ENCODE results near the gene LBX1. TPM values are rescaled to one million over a fixed set of nuclear protein-coding genes. Genes with fewer than 3 reads are reported as not detected.

LBX1 gene
- total and polyA plus RNA-seq, 2 donors (not counting 3 experiments of a cell fraction or from before 2014, with no cell fraction given): not detected

- Histone ChIP-seq H3K27me3 (ENCODE audit: control insufficient read depth in 2 of 2, insufficient read depth in 2 of 2, low read length in 2 of 2) (peaks cover 10 to 23% of the 10 kb centered on the region in 2 experiments), H3K27ac (ENCODE audit: insufficient read depth, low read depth, low read length) (no peak overlapping the region), H3K9me1 (replicated peaks; ENCODE audit: control insufficient read depth, extremely low read depth, insufficient read depth, low read length) (no peaks in the 10 kb centered on the region), H3K36me3 (ENCODE audit: control insufficient read depth in 2 of 2, extremely low read depth in 1 of 2, insufficient read depth in 2 of 2, low read length in 2 of 2) (no peaks in the 10 kb centered on the region), H3K4me1 (ENCODE audit: control insufficient read depth, extremely low read depth, insufficient read depth, low read length) (no peaks in the 10 kb centered on the region), H3K79me2 (ENCODE audit: control insufficient read depth, insufficient read depth, low read length) (no peaks in the 10 kb centered on the region), H3K4me3 (replicated peaks in 1 of 3; ENCODE audit: insufficient read depth in 1 of 3, low read depth in 1 of 3, low read length in 3 of 3) (no peak overlapping the region), H3K4me2 (ENCODE audit: insufficient read depth, low read length) (no peak overlapping the region), H4K20me1 (replicated peaks; ENCODE audit: control insufficient read depth, extremely low read depth, insufficient read depth, low read length) (no peaks in the 10 kb centered on the region), H3K9ac (replicated peaks; ENCODE audit: extremely low read depth, insufficient read depth, low read length) (no peak overlapping the region), H3K9me3 (replicated peaks; ENCODE audit: control insufficient read depth, insufficient read depth, low read length) (no peaks in the 10 kb centered on the region), H2AFZ (ENCODE audit: low read depth, low read length) (no peak overlapping the region)
- FAIRE-seq (no peak), DNase-seq (ENCODE audit: low read depth, low spot score) (no peak)
- ChIA-PET CTCF (interaction anchor here (1.5 kb wide), 1 partner anchor 17 kb away, joined by 3 read pairs; no protein-coding TSS in a partner anchor), POLR2A (no interaction called here)
- intact Hi-C loops (cut with micrococcal nuclease) (no loop called here), dilution Hi-C loops (cut with MboI; ENCODE audit: extremely low pct_ligation_motif_present, low sequenced_read_pairs) (no loop called here)
- no TSS peak for BruUV-seq (replicated peaks)
- TF ChIP-seq EZH2 (IDR thresholded peaks at IDR 0.05; ENCODE audit: borderline replicate concordance, low read depth, low read length, severe bottlenecking) (no peak), MYC (IDR thresholded peaks at IDR 0.05; ENCODE audit: low read depth, low read length) (no peak), POLR2A (IDR thresholded peaks at IDR 0.05; ENCODE audit: low read depth, low read length) (no peak), POLR2AphosphoS5 (IDR thresholded peaks at IDR 0.05; ENCODE audit: insufficient read depth, low read depth, low read length) (no peak), GATA2 (IDR thresholded peaks at IDR 0.05; ENCODE audit: insufficient read depth, insufficient read length, low read depth, low read length) (no peak), JUN (IDR thresholded peaks at IDR 0.05; ENCODE audit: borderline replicate concordance, insufficient read depth, insufficient read length, low read depth) (no peak), FOS (IDR thresholded peaks at IDR 0.05; ENCODE audit: borderline replicate concordance, insufficient read depth, low read length) (no peak)
- TF ChIP-seq, protein P1, sequence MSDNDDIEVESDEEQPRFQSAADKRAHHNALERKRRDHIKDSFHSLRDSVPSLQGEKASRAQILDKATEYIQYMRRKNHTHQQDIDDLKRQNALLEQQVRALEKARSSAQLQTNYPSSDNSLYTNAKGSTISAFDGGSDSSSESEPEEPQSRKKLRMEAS (IDR thresholded peaks at IDR 0.05; ENCODE audit: insufficient read depth, insufficient read length): no peak
- TF ChIP-seq, protein P2, sequence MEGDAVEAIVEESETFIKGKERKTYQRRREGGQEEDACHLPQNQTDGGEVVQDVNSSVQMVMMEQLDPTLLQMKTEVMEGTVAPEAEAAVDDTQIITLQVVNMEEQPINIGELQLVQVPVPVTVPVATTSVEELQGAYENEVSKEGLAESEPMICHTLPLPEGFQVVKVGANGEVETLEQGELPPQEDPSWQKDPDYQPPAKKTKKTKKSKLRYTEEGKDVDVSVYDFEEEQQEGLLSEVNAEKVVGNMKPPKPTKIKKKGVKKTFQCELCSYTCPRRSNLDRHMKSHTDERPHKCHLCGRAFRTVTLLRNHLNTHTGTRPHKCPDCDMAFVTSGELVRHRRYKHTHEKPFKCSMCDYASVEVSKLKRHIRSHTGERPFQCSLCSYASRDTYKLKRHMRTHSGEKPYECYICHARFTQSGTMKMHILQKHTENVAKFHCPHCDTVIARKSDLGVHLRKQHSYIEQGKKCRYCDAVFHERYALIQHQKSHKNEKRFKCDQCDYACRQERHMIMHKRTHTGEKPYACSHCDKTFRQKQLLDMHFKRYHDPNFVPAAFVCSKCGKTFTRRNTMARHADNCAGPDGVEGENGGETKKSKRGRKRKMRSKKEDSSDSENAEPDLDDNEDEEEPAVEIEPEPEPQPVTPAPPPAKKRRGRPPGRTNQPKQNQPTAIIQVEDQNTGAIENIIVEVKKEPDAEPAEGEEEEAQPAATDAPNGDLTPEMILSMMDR (IDR thresholded peaks at IDR 0.05; ENCODE audit: extremely low read depth in 1 of 2, insufficient read depth in 1 of 2, low read depth in 1 of 2, low read length in 2 of 2): no peak
Measured at GRCh38 chr10:101257084-101257483, 27.8 kb upstream of the LBX1 start.
